Measurements from ENCODE around the gene NUDC.
"Not testable (repeated sequence)": the region's sequence is repeated elsewhere in the genome, so short reads cannot be mapped to it uniquely, and the experiment has no call there.

Gene NUDC

DNA sequence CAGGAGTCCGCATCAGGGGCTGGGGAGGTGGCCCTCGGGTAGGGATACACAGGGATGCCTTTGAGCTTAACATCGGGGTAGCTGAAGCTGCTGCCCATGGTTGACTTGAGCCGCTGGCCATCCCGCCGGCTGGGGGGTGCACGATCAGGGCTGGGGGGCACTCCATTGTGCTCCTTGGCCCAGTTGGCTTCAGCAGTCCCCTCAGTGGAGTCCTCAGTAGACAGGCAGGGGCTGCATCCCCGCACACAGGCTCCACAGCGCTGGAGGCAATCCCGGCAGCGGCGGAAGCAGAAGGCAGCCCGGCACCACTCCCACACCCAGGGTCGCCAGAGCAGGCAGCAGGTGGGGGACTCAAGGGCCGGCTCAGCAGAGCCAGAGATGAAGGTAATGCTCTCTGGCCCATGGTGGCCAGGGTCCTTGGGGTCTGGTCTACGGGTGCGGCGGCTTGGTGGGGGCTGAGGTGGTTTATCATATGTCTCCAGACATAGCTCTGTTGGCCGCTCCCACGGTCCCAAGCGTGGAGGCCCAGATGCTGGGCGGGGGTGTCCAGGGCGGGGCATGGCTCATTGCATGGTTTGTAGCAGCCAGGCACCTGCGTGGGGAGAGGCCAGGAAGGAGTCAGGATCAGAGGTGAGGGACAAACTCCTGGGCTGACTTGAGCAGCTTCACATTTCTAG lies 30.4 kb downstream of the NUDC start:
- no peak for DNase-seq (ENCODE audit: low read depth)

DNA sequence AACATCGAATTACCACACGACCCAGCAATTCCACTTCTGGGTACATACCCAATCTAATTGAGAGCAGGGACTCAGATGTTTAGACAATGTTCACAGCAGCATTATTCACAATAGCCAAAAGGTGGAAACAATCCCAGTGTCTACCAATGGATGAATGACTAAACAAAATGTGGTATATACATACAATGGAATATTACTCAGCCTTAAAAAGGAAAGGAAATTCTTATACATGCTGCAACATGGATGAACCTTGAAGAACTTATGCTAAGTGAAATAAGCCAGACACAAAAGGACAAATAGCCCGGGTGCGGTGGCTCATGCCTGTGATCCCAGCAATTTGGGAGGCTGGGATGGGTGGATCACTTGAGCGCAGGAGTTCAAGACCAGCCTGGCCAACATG lies 31.8 kb downstream of the NUDC start:
- no peak for DNase-seq (ENCODE audit: low read depth)

DNA sequence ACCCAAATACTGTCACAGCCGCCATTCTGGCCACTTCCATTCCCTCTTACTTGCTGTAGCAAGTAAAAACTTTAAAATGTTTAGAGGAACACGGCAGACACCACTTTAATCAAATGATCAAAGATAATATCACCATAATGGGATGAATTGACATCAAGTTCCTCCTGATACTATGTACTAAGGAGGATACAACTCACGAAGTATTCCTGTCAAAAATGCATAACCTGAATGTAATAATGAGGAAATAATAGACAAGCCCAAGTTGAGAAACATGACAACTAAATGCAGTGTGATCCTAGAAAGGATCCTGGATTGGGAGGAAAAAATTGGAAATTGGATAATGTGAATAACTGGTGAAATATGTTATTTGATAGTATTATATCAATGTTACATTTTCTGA lies 34.8 kb downstream of the NUDC start:
- DNase-seq (ENCODE audit: low read depth), result no peak

DNA sequence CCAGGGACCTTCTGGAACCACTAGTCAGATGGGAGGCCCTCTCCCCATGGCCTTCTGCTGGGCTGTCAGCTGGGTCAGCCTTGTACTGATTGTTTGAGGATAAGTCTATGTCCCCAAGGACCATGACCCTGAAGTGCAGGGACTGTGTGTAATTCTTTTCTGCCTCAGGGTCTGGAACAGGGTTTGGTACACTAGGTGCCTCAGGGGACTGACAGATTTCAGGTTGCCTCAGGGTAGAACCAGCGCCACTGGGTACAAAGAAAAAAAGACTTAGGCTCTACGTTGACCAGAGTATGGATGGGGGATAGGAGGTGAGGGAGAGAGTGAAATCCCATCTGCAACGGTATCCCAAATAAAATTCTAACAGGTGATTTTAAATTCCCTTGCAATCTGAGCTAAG lies 35.8 kb downstream of the NUDC start:
- no peak for DNase-seq (ENCODE audit: low read depth)

DNA sequence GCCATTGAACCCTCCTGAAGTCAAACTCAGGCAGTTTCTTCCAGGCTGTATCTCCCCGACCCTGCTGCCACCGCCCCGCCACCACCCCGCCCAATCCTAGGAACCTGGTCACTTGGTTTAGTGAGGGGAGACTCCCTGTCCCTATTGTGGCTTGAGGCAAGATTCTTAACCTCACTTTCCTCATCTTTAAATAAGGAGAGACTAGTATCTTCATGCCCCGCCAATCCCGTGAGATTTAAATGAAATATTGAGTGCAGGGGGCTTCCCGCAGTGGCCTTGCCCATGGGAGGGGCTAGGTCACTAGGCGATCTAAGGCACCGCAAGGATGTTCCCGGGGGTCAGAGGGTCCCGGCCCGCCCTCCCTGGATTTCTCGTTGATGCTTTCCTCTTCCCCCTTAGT lies 37.7 kb downstream of the NUDC start:
- DNase-seq (ENCODE audit: low read depth), result no peak

DNA sequence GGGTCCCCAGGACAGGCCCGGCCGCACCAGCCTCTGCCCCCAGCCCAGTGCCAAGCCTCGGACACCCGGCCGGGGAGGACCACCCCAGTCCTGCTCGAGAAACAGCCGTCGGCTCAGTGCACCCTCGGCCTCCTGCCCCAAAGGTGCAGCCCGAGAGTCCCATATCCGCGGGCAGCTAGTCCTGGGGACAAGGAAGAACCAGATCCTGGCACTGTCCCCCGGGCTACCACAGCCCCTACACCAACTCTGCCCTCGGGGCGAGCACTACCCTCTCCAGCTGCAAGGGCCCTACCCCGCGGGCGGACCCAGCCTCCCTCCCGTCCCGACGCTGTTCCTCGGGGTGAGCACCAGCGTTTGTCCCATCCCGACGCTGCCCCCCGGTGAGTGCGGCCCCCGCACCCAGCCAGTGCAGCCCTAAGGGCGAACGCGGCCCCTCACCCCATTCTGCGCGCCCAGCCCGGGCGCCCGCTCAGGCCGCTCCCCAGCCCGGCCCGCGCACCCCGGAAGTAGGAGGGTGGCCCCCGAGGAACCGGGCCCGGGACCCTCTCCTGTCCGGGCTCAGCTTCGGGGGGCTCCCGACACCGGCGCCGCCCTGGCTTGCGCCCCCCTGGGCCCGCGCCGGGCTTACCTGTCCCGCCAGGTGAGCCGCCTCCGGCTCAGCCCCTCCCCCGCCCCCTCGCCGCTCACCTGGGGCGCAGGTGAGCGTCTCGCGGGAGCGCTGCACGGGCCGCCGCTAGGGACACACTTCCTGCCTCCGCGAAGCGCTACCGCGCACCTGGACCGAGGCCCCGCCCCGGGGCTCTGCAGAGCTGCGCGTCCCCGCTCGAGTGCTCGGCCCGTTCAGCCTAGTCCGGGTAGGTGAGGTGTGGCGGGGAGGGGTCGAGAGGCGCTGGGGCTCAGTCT lies 38.4 kb downstream of the NUDC start, which contains the start of gene KDF1:
Gene KDF1 (minus strand): TSS at position 747 of the 903 bp plus-strand sequence. CDS start 8,088 bp downstream, outside the sequence.
- no peak for DNase-seq (ENCODE audit: low read depth)

DNA sequence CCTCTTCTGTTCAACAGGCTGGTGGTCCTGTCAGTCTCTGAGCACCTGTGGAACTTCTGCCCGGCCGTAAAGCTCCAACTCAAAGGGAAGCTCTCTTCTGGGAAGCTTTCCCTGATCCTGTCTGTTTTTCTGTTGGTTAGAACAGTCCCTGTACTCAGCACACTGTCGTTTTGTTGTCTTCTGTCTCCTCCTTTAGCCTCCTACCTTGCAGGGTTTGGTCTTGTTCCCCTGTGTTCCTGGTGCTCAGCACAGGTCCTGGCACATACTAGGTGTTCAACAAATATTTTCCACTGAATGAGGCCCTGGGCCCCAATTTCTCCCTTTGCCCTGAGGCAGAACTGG lies 39.1 kb downstream of the NUDC start:
- DNase-seq (ENCODE audit: low read depth), result no peak

DNA sequence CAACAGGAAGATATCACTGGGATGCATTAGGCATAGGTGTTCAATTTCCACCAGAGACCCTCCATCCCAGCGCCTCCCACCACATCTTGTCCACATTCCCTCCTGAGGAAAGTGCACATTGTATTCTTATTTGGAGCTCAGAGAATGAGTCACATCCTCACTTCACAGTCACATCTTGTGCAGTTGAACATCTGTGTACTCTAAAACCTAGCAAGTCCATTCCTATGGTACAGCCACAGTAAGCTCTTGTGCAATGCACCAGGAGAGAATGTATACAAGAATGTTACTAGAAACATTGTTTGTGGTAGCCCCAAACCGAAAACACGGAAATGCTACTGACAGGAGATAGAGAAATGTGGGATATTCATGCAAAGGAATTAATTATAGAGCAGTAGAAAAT lies 40.3 kb downstream of the NUDC start:
- peak; percentile 94 for DNase-seq (ENCODE audit: low read depth)

DNA sequence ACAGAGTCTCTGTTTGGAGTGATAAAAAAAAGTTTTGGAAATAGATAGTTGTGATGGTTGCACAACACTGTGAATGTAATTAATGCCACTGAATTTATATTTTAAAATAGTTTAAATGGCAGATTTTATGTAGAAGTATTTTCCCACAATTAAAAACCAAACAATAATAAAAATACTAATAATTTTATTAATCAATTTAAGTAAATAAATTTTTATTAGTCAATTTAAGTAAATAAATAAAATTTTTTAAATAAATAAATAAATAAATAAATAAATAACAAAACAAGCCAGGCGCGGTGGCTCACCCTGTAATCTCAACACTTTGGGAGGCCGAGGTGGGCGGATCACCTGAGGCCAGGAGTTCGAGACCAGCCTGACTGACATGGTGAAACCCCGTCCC lies 43.7 kb downstream of the NUDC start:
- no peak for DNase-seq (ENCODE audit: low read depth)

DNA sequence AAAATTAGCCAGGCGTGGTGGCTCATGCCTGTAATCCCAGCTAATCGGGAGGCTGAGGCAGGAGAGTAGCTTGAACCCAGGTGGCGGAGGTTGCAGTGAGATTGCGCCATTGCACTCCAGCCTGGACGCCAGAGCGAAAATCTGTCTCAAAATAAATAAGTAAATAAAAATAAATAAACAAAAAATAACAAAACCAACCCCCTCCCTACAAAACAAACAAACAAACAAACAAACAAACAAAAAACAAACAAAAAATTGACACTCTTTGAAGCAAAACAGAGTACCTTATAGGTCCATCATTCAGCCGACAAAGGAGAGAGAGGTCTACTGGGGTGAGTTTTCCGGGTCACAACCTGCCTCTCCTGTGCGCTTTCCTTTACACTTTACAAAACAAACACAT lies 44.1 kb downstream of the NUDC start:
- DNase-seq (ENCODE audit: low read depth), result no peak

DNA sequence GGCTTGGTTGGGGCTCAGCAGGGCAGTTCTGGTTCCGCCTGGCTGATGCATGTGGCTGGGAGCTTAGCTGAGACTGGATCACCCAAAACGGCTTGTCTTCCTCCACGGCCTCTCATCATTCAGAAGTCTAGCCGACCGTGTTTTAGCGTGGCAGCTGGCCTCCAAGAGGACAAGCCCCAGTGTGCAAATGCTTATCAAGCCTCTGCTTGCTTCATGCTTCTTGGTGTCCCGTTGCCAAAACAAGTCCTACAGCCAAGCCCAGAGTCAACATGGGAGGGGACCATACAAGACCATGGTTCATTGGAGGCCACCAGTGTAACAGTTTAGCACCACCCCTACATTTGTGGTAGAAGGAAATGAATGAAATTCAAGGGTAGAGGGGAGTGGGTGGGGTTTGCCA lies 49.3 kb downstream of the NUDC start:
- DNase-seq (ENCODE audit: low read depth), result no peak

DNA sequence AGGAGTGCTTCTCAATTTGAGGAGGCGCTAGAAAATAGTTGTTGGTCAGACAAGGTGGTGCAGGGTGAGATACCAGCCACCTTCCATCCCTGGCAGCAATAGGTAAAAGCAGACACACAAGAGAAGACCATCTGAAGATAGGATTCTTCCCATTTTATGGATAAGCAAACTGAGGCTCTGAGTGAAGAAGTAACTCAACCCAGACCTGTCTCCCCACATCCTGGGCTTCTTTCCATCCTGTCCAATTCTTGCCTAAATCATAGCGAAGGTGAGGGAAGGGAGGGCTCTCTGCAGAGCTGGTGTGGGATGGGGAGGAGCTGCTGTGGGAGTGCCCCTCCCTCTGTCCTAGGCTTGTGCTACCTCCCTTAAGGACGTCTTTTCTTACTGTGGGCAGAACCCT lies 50.0 kb downstream of the NUDC start:
- DNase-seq (ENCODE audit: low read depth), result no peak

DNA sequence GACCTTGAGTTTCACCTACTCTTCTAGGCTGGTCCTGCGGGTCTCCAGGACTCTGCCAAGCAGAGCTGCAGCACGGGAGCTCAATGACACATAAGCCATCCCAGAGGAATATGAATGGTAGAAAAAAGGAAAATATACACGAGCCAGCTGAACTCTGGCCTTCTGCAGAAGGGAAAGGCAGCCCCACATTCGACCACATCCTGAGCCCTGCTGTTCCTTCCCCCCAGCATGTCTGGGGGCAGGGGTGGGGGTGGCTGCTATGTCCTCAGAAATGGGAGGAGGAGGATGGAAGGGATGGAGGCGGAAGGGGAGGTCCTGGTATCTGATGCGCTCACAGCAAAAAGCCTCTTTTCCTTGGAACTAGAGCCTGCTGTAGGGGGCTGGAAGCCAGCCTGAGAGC lies 50.8 kb downstream of the NUDC start:
- no peak for DNase-seq (ENCODE audit: low read depth)

DNA sequence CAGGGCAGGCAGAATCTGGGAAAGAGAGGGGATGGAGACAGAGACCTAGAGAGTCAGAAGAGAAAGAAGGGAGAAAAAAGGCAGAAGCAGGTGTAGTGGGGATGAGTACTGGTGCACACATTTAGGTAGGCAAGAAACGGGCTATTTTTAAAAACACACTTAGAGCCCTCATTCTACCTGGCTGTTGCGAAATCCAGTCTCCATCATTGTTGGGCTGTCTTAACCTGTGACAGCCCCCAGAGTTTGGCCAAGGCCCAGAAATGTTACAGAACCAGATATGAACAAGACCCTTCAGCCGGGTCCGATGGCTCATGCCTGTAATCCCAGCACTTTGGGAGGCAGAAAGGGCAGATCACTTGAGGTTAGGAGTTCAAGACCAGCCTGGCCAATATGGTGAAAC lies 51.3 kb downstream of the NUDC start:
- DNase-seq (ENCODE audit: low read depth), result no peak

DNA sequence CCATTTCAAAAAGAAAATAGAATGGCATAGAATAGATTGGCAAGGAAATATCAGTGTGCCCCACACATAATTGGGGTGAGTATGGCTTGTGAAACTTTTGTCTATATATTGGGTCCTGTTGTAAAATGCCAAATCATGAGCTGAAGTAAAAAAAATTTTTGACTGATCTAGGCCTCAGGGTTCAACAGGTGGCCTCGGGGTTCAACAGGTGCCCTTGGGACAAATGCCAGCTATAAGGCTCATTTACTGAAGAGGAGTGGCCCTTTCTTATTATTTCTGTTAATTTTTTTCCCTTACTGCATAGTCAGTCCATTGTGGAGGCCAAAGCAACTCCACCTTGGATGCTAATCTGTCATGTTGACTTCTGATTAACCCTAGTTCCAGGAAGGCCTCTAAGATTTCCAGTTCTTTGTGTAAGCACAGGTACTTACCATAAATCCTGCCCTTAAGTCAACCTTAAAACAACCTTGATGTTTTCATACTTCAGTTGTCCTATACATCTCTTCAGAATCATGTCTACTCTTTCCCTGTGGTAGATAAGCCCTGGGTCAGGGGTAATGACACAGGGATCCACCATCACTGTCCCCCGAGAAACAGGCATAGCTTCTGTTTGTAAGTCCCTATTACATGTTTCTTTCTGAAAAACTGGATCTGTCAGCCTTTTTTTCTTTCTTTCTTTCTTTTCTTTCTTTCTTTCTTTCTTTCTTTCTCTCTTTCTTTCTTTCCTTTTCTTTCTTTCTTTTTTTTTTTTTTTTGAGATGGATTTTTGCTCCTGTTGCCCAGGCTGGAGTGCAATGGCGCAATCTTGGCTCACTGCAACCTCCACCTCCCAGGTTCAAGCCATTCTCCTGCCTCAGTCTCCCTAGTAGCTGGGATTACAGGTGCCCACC lies 55.3 kb downstream of the NUDC start:
- no peak for DNase-seq (ENCODE audit: low read depth)

DNA sequence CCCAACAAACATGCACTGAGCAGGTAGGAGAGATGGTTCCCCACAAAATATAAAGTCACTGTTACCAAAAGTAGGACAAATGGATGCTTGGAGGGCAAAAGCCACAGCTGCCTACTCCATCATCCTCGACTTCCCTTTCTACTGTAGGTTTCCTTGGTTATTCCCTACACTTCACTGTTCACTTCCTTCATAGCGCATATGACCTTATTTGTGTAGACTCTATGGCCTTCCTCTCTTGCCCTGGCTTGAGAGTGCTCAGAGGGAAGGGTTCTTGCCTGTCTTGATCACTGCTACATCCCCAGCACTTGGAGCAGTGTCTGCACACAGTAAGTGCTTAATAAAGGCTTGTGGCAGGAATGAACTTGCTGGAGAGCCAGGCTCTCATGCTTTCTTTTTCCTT lies 57.4 kb downstream of the NUDC start:
- DNase-seq (ENCODE audit: low read depth), result no peak

DNA sequence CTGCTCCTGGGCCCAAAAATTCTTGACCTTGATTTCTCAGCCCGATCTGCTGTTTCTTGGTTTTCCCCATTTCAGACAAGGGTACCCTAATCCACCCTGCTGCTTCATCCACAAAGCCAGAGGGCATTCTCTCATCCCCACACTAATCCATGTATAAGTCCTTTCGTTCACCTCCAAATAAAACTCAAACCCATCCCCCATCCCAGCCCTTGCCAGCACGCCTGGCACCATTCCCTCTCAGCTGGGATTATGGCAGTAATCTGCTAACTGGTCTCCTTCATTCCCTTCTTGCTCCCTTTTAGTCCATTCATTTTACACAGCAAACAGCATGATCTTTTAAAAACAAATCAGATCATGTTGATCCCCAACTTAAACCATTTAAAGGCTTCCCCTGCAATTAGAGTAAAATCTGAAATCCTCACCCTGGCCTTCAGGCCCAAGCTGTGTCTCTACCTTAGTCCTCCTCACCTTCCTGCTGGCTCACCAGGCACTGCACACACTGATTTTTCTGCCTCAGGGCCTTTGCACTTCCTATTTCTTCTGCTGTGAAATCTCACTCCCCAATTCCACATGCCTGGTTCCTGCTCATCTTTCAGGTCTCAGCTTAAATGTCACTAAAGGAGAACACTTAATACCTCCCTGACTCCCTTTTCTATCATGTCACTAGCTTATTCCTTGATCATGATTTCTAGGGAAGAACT lies 59.8 kb downstream of the NUDC start:
- no peak for DNase-seq (ENCODE audit: low read depth)

DNA sequence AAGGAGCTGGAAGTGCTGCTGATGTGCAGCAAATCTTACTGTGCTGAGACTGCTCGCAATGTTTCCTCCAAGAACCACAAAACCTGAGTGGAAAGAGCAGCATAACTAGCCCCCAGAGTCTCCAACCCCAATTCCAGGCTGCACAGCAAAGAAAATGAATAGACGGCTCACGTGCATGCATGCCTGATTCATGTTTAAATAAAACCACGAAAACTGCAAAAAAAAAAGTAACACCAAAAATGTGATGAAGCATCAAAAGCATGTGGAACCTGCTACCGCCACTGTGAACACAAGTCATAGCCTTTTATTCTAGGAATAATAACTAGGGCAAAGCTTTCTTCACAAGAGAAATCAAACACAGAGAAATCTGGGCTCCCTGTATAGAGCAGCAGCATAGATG lies 62.3 kb downstream of the NUDC start:
- no peak for DNase-seq (ENCODE audit: low read depth)

DNA sequence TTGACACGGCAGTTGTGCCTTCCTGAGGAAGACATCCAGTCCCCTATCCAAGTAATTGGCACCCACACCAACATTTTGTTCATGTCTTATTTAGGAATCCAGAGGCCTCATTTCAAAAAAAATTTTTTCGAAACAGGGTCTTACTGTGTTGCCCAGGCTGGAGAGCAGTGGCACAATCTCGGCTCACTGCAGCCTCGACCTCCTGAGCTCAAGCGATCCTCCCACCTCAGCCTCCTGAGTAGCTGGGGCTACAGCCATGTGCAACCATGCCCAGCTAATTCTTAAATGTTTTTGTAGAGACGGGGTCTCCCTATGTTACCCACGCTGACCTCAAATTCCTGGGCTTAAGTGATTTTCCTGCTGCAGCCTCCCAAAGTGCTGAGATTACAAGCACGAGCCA lies 62.7 kb downstream of the NUDC start:
- no peak for DNase-seq (ENCODE audit: low read depth)

DNA sequence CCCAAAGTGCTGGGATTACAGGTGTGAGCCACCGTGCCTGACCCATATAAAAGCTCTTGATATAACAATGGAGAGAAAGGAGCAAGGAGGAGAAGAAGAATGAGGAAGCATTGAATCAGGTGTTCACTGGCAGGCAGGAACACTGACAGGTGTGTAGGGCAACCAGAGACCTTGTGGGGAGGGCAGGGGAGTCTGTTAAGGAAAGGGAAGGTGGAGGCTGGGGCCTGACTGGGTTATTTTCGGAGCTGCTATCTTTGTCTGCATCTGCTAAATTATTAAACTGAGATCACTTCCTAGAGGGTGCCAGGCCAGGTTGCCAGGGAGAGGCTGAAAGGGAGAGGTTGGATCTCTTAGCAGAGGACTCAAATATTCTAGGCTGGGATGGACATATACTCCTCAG lies 65.1 kb downstream of the NUDC start:
- DNase-seq (ENCODE audit: low read depth), result no peak

DNA sequence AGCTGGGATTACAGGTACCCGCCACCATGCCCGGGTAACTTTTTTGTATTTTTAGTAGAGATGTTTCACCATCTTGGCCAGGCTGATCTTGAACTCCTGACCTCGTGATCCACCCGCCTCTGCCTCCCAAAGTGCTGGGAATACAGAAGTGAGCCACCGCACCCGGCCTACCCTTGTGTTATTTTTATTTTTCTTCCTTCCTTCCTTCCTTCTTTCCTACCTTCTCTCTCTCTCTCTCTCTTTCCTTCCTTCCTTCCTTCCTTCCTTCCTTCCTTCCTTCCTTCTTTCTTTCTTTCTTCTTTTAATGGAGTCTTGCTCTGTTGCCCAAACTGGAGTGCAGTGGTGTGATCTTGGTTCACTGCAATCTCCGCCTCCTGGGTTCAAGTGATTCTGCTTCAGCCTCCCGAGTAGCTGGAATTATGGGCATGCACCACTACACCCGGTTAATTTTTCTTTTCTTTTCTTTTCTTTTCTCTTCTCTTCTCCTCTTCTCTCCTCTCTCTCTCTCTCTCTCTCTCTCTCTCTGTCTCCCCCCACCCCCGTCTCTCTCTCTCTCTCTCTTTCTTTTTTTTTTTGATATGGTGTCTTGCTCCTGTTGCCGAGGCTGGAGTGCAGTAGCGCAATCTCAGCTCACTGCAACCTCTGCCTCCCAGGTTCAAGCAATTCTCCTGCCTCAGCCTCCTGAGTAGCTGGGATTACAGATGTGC lies 68.0 kb downstream of the NUDC start:
- DNase-seq (ENCODE audit: low read depth), result not testable (repeated sequence)

All from non-pigmented ciliary epithelial cell (primary cell).